ENCODE measurements around the gene OR8G5.

Gene OR8G5

GRCh38 chr11:124297921-124298320, 41.7 kb downstream of the OR8G5 start:
- TF ChIP-seq ZC3H10 (CRISPR knock-in tag; IDR thresholded peaks at IDR 0.05) = no peak
- TF ChIP-seq RARB (CRISPR knock-in tag; IDR thresholded peaks at IDR 0.05) = no peak
- no peak for TF ChIP-seq ZNF565 (CRISPR knock-in tag; conservative IDR thresholded peaks at IDR 0.05; ENCODE audit: low read depth)
- no peak for TF ChIP-seq ZNF8 (CRISPR knock-in tag; IDR thresholded peaks at IDR 0.05)
- TF ChIP-seq PATZ1 (CRISPR knock-in tag; IDR thresholded peaks at IDR 0.05; ENCODE audit: borderline replicate concordance) = no peak
- TF ChIP-seq CSDC2 (CRISPR knock-in tag; IDR thresholded peaks at IDR 0.05) = no peak
- no peak for TF ChIP-seq TOX (CRISPR knock-in tag; IDR thresholded peaks at IDR 0.05; ENCODE audit: borderline replicate concordance)
- TF ChIP-seq PPARA (CRISPR knock-in tag; IDR thresholded peaks at IDR 0.05; ENCODE audit: borderline replicate concordance) = no peak
- no peak for TF ChIP-seq ISL1 (CRISPR knock-in tag; IDR thresholded peaks at IDR 0.05)
- TF ChIP-seq ZFP30 (CRISPR knock-in tag; IDR thresholded peaks at IDR 0.05) = no peak
- ATAC-seq = no peak

DNA sequence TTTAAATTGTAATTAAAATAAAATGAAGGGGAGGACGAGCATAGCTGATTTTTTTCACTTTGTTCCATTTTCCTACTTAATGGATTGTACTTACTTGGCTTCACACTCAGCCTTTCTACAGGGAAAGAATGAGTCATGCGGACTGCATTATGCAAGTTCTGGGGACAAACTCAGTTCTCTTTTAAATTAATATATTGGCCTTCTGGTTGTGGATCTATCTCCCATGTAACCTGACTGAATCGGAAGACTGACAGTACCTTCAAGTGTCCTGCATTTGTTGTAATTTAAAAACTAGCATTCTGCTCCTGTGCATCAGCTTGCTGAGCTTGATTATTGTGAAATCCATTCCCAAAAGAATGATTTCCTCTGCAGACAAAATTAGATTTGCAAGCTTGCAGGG, 45.4 kb downstream of the OR8G5 start:
- TF ChIP-seq PPARA (CRISPR knock-in tag; IDR thresholded peaks at IDR 0.05; ENCODE audit: borderline replicate concordance) (no peak), ZNF70 (CRISPR knock-in tag; IDR thresholded peaks at IDR 0.05) (no peak), TCF4 (CRISPR knock-in tag; IDR thresholded peaks at IDR 0.05; ENCODE audit: borderline replicate concordance) (no peak), ZNF565 (CRISPR knock-in tag; conservative IDR thresholded peaks at IDR 0.05; ENCODE audit: low read depth) (no peak), ZC3H10 (CRISPR knock-in tag; IDR thresholded peaks at IDR 0.05) (no peak), TSHZ2 (CRISPR knock-in tag; IDR thresholded peaks at IDR 0.05) (no peak), SNAI2 (CRISPR knock-in tag; IDR thresholded peaks at IDR 0.05) (no peak), ZFP3 (CRISPR knock-in tag; IDR thresholded peaks at IDR 0.05) (no peak), CSDC2 (CRISPR knock-in tag; IDR thresholded peaks at IDR 0.05) (no peak), PATZ1 (CRISPR knock-in tag; IDR thresholded peaks at IDR 0.05; ENCODE audit: borderline replicate concordance) (no peak), GLIS3 (CRISPR knock-in tag; IDR thresholded peaks at IDR 0.05) (no peak), OSR1 (CRISPR knock-in tag; IDR thresholded peaks at IDR 0.05) (no peak), ARNTL (CRISPR knock-in tag; IDR thresholded peaks at IDR 0.05; ENCODE audit: borderline replicate concordance, low read depth) (no peak)
- TF ChIP-seq, protein P1, sequence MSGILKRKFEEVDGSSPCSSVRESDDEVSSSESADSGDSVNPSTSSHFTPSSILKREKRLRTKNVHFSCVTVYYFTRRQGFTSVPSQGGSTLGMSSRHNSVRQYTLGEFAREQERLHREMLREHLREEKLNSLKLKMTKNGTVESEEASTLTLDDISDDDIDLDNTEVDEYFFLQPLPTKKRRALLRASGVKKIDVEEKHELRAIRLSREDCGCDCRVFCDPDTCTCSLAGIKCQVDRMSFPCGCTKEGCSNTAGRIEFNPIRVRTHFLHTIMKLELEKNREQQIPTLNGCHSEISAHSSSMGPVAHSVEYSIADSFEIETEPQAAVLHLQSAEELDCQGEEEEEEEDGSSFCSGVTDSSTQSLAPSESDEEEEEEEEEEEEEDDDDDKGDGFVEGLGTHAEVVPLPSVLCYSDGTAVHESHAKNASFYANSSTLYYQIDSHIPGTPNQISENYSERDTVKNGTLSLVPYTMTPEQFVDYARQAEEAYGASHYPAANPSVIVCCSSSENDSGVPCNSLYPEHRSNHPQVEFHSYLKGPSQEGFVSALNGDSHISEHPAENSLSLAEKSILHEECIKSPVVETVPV (CRISPR knock-in tag; IDR thresholded peaks at IDR 0.05) = no peak
- TF ChIP-seq, protein P2, sequence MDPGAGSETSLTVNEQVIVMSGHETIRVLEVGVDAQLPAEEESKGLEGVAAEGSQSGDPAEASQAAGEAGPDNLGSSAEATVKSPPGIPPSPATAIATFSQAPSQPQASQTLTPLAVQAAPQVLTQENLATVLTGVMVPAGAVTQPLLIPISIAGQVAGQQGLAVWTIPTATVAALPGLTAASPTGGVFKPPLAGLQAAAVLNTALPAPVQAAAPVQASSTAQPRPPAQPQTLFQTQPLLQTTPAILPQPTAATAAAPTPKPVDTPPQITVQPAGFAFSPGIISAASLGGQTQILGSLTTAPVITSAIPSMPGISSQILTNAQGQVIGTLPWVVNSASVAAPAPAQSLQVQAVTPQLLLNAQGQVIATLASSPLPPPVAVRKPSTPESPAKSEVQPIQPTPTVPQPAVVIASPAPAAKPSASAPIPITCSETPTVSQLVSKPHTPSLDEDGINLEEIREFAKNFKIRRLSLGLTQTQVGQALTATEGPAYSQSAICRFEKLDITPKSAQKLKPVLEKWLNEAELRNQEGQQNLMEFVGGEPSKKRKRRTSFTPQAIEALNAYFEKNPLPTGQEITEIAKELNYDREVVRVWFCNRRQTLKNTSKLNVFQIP (CRISPR knock-in tag; IDR thresholded peaks at IDR 0.05; ENCODE audit: borderline replicate concordance, low read depth) = no peak
- no peak for ATAC-seq

Measured in SK-N-SH treated with all-trans-retinoic acid at 6 μM for 48 hours (cell line).